Measurements from ENCODE around the gene ATP2C2.

GRCh38 chr16:84462296-84463210 lies 94.2 kb downstream of the ATP2C2 start:
- TF ChIP-seq POLR2A (IDR thresholded peaks at IDR 0.05): no peak
- no peak for TF ChIP-seq CTCF (IDR thresholded peaks at IDR 0.05)

Data from heart left ventricle (tissue), 13 donors.